ENCODE data around the gene KDM7A. TPM values are rescaled to one million over a fixed set of nuclear protein-coding genes. Genes with fewer than 3 reads are reported as not detected.

KDM7A gene
- total RNA-seq, 2 donors from 2014 or later = 9.6 to 26.5 TPM

DNA sequence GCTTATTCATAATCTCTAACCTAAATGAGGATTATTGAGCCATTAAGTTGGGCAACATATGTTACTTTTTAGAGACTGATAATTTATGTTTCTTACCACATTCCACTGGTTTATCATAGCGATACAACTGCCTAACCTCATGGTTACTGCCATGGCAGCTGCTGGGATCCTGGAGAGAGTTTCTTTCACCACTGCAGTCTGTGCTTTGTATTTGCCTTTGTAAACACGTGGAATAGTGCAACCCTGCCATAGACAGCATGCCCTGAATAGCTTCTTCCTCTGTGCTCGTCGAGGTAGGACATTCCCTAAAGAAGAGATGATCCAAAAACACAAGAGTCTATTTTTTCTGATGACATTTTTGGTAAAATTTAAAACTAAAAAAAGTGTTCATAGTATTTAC is 80.3 kb downstream of the KDM7A start:
- no peak for TF ChIP-seq POLR2A (IDR thresholded peaks at IDR 0.05)
- TF ChIP-seq POLR2AphosphoS5 (IDR thresholded peaks at IDR 0.05) = no peak
- TF ChIP-seq, protein P1, sequence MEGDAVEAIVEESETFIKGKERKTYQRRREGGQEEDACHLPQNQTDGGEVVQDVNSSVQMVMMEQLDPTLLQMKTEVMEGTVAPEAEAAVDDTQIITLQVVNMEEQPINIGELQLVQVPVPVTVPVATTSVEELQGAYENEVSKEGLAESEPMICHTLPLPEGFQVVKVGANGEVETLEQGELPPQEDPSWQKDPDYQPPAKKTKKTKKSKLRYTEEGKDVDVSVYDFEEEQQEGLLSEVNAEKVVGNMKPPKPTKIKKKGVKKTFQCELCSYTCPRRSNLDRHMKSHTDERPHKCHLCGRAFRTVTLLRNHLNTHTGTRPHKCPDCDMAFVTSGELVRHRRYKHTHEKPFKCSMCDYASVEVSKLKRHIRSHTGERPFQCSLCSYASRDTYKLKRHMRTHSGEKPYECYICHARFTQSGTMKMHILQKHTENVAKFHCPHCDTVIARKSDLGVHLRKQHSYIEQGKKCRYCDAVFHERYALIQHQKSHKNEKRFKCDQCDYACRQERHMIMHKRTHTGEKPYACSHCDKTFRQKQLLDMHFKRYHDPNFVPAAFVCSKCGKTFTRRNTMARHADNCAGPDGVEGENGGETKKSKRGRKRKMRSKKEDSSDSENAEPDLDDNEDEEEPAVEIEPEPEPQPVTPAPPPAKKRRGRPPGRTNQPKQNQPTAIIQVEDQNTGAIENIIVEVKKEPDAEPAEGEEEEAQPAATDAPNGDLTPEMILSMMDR (IDR thresholded peaks at IDR 0.05) = no peak
- Histone ChIP-seq H3K36me3 (peaks cover 0 to 5% of the 10 kb centered on the region in 2 donors), H3K9me3 (no peaks in the 10 kb centered on the region), H3K4me1 (replicated peaks) (no peaks in the 10 kb centered on the region), H3K4me3 (no peak overlapping the region), H3K27ac (no peak overlapping the region), H3K27me3 (replicated peaks; ENCODE audit: insufficient read depth) (no peaks in the 10 kb centered on the region)
- 80% methylated on average over 4 of the region's 4 CpGs for WGBS
- DNase-seq (ENCODE audit: low spot score) = no peak
- intact Hi-C loops (cut with DNase I) = no loop called here

DNA sequence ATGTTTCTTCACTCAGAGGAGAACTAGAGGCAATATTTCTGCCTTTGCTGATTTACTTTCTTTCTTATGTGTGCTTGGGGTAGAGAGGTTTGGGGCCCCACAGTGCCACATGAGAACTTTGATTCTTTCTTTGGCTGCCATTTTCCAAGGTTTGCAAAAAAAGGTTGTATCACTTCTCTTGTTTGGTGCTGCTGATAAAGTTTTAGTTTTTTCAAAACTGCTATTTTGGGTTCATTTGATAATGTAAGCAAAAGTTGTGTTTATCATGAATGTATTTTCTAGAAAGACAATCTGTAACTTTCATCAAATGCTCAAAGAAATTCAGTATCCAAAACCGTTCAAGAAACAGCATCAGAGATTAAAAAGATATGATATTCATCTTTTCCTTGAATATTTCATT is 83.4 kb downstream of the KDM7A start:
- no peak for TF ChIP-seq POLR2A (IDR thresholded peaks at IDR 0.05)
- TF ChIP-seq, protein P1 (IDR thresholded peaks at IDR 0.05) = no peak
- TF ChIP-seq POLR2AphosphoS5 (IDR thresholded peaks at IDR 0.05) = no peak
- 68% methylated on average over 1 of the region's 1 CpG for WGBS
- H3K27ac ChIP-seq = no peak overlapping the region
- intact Hi-C loops (cut with DNase I) = no loop called here
- H3K4me3 ChIP-seq = no peak overlapping the region
- no peaks in the 10 kb centered on the region for H3K9me3 ChIP-seq
- H3K27me3 ChIP-seq (replicated peaks; ENCODE audit: insufficient read depth) = no peaks in the 10 kb centered on the region
- no peak for DNase-seq (ENCODE audit: low spot score)
- H3K4me1 ChIP-seq (replicated peaks) = no peaks in the 10 kb centered on the region
- peaks cover 0 to 5% of the 10 kb centered on the region in 2 donors for H3K36me3 ChIP-seq

DNA sequence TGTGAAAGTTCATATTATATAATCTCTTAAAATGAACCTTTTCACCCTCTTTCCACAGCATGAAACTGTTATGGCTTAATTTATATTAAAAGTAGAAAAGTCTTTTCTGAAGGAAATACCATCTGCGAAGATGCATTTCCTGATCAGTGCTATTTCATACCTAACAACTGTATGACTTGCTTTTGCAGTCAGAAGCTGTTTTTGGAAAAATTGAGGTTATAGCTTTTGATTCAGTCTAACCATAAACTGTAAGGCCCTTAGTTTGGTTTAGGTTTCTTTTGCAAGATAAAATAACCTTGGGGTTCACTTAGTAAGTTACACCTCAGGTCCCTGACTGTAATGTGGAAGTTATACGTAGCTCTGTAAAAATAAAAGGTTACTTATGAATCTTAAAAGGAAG is 91.3 kb downstream of the KDM7A start:
- H3K4me1 ChIP-seq (replicated peaks) = no peaks in the 10 kb centered on the region
- no peak overlapping the region for H3K4me3 ChIP-seq
- intact Hi-C loops (cut with DNase I) = no loop called here
- no peak for DNase-seq (ENCODE audit: low spot score)
- WGBS = 84% methylated on average over 2 of the region's 2 CpGs
- no peaks in the 10 kb centered on the region for H3K36me3 ChIP-seq
- H3K9me3 ChIP-seq = no peaks in the 10 kb centered on the region
- TF ChIP-seq, protein P1 (IDR thresholded peaks at IDR 0.05) = no peak
- TF ChIP-seq POLR2A (IDR thresholded peaks at IDR 0.05) = no peak
- TF ChIP-seq POLR2AphosphoS5 (IDR thresholded peaks at IDR 0.05) = no peak
- H3K27me3 ChIP-seq (replicated peaks; ENCODE audit: insufficient read depth) = no peaks in the 10 kb centered on the region
- H3K27ac ChIP-seq = no peak overlapping the region

DNA sequence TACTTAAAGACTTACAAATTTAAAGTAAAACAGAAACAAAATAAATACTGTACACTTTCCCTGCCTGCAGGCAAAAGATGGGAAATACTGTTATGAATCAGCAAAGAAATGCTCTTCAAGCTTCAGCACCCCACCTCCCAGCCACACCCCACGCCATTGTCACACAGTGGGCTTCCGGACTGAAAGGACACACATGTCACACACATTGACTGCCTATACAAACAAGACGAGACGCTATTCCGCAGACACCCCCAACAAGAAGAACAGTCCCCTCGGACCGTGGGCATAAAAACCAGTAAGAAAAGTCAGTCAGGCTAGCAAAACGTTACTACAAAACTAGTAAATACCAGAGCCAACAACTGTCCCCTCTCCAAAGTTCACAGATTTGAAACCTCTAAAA is 91.8 kb downstream of the KDM7A start:
- DNase-seq (ENCODE audit: low spot score) = no peak
- no peaks in the 10 kb centered on the region for H3K9me3 ChIP-seq
- no peaks in the 10 kb centered on the region for H3K27me3 ChIP-seq (replicated peaks; ENCODE audit: insufficient read depth)
- no peaks in the 10 kb centered on the region for H3K36me3 ChIP-seq
- H3K27ac ChIP-seq = no peak overlapping the region
- intact Hi-C loops (cut with DNase I) = no loop called here
- no peaks in the 10 kb centered on the region for H3K4me1 ChIP-seq (replicated peaks)
- whole genome bisulfite sequencing = 30% methylated on average over 8 of the region's 8 CpGs
- TF ChIP-seq, protein P1 (IDR thresholded peaks at IDR 0.05) = no peak
- TF ChIP-seq POLR2AphosphoS5 (IDR thresholded peaks at IDR 0.05) (no peak), POLR2A (IDR thresholded peaks at IDR 0.05) (no peak)
- no peak overlapping the region for H3K4me3 ChIP-seq

DNA sequence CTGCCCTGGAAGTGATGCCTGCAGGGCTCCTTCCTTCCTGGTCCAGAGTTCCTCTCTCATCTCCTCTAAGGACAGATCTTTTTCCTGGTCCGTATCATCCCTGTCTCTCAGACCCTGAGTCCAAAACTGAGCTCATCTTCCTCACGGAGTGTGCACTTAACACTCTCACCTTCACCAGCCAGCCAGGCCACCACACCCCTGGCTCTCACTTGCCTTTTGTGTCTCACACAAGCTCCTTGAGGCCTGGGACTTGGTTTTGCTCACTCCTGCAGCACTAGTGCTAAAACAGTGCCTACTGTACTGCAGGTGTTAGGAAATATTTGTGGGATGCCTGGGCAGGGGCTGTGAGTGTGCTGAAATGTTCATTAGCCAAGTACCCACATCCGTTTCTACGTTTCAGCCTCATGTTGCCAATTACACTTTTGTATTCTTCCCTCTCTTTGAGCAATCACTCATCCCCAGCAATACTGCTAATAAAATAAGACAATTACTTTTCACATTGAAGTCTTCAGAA is 92.6 kb downstream of the KDM7A start:
- Histone ChIP-seq H3K4me3 (no peak overlapping the region), H3K36me3 (no peaks in the 10 kb centered on the region), H3K4me1 (replicated peaks) (no peaks in the 10 kb centered on the region), H3K27ac (no peak overlapping the region), H3K27me3 (replicated peaks; ENCODE audit: insufficient read depth) (no peaks in the 10 kb centered on the region), H3K9me3 (no peaks in the 10 kb centered on the region)
- intact Hi-C loops (cut with DNase I) = no loop called here
- TF ChIP-seq POLR2A (IDR thresholded peaks at IDR 0.05) (no peak), POLR2AphosphoS5 (IDR thresholded peaks at IDR 0.05) (no peak)
- TF ChIP-seq, protein P1 (IDR thresholded peaks at IDR 0.05) = no peak
- DNase-seq (ENCODE audit: low spot score) = no peak
- 85% methylated on average over 4 of the region's 4 CpGs for WGBS

All from prostate gland (tissue), 2 donors.